ENCODE measurements around the gene SORCS2. TPM values are rescaled to one million over a fixed set of nuclear protein-coding genes. Genes with fewer than 3 reads are reported as not detected.

The SORCS2 gene
- total RNA-seq, 2 donors from 2014 or later, result not detected

DNA sequence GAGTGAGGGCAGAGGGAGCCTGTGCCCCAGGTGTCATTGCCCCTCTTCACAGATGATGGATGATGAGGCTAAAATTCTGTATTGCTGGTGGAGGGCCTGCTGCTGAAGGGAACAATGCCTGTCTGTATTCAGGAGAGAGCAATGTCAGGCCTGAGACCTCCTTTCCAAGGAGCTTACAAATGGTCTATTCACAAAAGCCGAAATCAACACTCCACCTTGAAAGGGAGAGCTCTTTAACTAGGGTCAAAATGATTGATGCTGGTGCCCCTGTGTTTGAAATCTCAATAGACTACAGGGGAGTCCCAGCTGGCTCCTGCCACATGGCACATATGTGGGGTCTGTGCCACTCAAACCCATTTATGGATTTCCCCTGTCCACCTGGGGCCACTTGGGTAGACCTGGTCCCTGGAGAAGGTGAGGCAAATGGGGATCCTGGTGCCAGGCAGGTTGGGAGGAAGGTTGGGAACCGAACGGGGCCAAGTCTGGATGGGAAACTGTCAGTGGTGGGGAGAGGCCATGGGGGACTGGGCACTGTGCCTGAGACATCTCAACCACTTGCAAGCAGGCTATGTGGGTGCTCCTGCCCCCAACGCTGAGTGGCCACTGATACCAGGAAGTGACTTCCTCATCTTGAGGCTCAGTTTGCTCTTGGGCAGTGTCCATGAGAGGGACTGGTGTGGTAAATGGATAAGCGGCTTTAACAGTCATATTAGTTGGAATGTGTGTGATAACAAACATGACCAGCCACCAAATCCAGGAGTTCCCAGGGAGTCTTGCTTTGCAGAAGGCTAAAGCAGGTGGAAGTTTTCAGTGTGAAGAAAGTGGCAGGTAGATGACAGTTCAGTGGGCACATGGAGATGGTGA lies 466.2 kb downstream of the SORCS2 start:
- no peaks in the 10 kb centered on the region for H3K9me3 ChIP-seq (ENCODE audit: control insufficient read depth, low read length, poor library complexity, severe bottlenecking)
- no peak for DNase-seq
- no peak for ATAC-seq
- H3K4me1 Mint-ChIP-seq, result no peaks in the 10 kb centered on the region
- no peak overlapping the region for H3K27ac Mint-ChIP-seq
- H3K27me3 Mint-ChIP-seq, result peaks cover 10% of the 10 kb centered on the region
- no peak overlapping the region for H3K4me3 Mint-ChIP-seq
- peaks cover 2% of the 10 kb centered on the region for H3K36me3 Mint-ChIP-seq (ENCODE audit: low read depth)

DNA sequence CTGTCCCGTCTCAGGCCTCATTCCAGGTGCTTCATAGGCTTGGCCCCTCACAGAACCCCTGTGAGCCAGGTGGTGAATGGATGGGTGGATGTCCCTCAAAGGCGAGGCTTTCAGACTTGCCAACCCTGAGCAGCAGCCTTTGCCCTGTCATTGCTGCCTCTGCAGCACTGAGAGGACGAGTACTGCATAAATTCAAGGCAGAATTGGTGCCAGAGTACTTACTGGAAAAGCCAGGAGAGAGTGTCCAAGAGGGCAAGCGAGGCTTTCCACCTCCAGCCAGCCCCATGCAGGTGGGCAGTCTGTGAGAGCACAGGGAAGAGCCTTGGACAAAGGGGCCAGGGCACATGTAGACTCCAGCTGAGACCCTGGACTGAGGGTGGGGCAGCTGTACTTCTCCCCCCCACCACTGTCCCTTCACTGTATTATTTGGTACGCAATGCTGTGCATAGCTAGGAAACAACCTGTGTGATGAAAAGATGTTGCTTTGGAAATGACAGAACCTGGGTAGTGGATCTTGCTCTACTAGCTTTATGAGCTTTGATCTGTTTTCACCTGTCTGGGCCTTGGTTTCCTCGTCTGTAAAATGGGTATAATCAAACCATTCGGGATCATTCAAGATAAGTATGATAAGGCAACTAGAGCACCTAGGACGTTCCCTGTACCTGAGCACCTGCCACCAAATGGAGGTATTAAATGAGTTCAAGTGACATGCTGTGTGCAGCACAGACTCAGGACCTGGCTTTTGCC lies 467.3 kb downstream of the SORCS2 start:
- DNase-seq (no peak), ATAC-seq (no peak)
- no peaks in the 10 kb centered on the region for H3K9me3 ChIP-seq (ENCODE audit: control insufficient read depth, low read length, poor library complexity, severe bottlenecking)
- Mint-ChIP-seq H3K27me3 (peaks cover 8% of the 10 kb centered on the region), H3K27ac (no peak overlapping the region), H3K4me3 (no peak overlapping the region), H3K4me1 (no peaks in the 10 kb centered on the region), H3K36me3 (ENCODE audit: low read depth) (peaks cover 2% of the 10 kb centered on the region)

DNA sequence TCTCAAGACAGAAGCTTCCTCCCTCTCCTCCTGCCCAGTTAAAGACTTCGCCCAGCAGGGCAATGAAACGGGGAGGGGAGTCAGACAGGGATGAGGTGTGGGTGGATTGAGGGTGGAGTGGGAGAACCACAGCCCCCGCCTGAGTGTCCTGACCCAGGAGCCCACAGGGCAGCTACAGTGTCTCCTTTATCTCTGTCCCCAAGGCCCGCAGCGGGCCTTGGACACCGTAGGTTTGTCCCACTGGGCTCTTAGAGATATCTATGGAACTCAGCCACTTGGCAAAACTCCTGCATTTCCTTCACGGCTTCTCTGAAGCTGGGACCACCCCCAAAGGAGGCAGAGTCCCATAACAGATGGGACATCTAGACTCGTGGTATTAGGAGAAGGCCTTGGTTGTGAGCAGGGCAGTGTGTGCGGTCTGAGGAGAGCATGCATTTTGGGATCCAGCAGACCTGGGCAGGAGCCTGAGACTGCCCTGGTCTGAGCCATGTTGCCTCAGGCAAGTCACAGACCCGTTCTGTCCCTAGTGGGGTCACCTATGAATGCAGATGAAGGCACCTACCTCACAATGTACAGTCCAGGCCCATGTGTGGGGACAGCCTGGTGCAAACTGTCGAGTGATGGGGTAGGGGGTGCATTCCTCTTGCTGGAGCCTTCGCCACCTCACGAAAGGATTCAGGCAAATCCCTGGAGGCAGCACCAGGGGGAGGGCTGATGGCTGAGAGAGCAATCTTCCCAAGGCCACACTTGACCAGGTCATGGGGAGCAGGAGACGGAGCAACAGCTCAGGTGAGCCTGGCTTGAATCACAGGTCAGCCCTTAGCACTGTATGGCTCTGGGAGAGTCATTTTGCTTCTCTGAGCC lies 468.1 kb downstream of the SORCS2 start:
- DNase-seq, result no peak
- H3K27me3 Mint-ChIP-seq, result peaks cover 2% of the 10 kb centered on the region
- H3K4me3 Mint-ChIP-seq, result no peak overlapping the region
- H3K36me3 Mint-ChIP-seq (ENCODE audit: low read depth), result no peaks in the 10 kb centered on the region
- peaks cover 2% of the 10 kb centered on the region for H3K4me1 Mint-ChIP-seq
- no peak for ATAC-seq
- no peaks in the 10 kb centered on the region for H3K9me3 ChIP-seq (ENCODE audit: control insufficient read depth, low read length, poor library complexity, severe bottlenecking)
- no peak overlapping the region for H3K27ac Mint-ChIP-seq

DNA sequence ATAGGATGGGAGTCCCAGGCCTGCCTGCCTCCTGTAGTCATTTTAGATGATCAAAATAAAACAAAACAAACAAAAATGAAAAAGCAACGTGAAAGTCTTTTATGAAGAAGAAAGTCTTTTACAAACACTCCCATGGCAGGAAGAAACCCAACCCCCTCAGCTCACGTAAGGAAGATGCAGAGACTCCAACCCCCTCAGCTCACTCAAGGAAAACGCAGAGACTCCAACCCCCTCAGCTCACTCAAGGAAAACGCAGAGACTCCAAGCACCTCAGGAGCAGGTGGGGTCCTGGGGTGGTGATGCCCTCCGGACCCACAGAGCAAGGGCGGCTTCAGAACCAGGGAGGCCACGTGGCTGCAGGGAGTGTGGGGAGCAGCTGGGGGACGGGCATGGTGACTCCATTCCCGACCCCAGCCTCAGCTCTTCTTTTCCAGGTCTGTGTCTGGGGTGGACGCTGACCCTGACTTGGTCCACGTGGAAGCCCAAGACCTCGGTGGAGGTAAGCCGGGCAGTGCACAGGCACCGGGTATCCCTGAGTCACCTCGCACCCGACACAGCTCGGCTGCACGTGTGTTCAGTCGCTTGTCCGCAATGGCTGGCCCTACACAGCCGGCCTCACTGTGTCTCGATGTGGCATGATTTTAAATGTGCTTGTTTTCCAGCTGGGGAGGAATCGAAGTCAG lies 468.9 kb downstream of the SORCS2 start:
- DNase-seq, result no peak
- Mint-ChIP-seq H3K4me1 (peaks cover 3% of the 10 kb centered on the region), H3K36me3 (ENCODE audit: low read depth) (no peaks in the 10 kb centered on the region)

DNA sequence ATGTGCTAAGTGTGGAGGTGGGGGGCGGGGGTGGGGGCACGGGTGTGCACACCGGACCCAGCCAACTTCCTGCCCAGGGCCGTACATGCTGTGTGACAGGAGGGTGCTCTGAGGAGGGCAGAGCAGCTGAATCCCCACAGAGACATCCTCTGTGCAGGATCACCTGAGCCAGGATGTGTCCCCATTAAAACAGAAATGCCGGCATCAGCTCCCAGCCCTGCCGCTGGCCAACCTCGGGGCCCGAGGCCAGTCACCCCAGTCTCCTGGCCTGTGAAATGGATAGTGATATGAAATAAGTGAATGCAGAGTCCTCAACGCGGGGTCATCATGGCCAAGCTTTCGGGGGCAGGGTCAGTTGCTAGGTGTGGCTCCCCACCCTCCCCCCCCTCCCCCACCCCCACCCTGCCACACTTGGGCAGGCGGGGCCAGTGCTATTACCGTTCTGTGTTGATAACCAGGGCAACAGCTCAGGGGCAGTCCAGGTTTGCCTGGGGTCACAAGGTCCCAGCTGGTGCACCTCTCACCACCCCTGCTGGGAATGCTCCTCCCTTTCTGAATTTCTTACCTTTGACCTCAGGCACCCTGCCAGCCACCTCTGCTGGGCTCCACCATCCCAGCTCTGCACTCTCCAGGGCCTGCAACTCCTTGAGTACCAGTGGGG lies 469.6 kb downstream of the SORCS2 start:
- Mint-ChIP-seq H3K4me3 (no peak overlapping the region), H3K27ac (no peak overlapping the region), H3K4me1 (peaks cover 3% of the 10 kb centered on the region), H3K27me3 (peaks cover 6% of the 10 kb centered on the region), H3K36me3 (ENCODE audit: low read depth) (no peaks in the 10 kb centered on the region)
- no peaks in the 10 kb centered on the region for H3K9me3 ChIP-seq (ENCODE audit: control insufficient read depth, low read length, poor library complexity, severe bottlenecking)
- DNase-seq (no peak), ATAC-seq (no peak)

More for the DNA sequence above, 468.9 kb downstream of the SORCS2 start:
- no peak overlapping the region for H3K27ac Mint-ChIP-seq
- H3K4me3 Mint-ChIP-seq, result no peak overlapping the region
- no peaks in the 10 kb centered on the region for H3K9me3 ChIP-seq (ENCODE audit: control insufficient read depth, low read length, poor library complexity, severe bottlenecking)
- no peak for ATAC-seq
- H3K27me3 Mint-ChIP-seq, result peaks cover 6% of the 10 kb centered on the region

DNA sequence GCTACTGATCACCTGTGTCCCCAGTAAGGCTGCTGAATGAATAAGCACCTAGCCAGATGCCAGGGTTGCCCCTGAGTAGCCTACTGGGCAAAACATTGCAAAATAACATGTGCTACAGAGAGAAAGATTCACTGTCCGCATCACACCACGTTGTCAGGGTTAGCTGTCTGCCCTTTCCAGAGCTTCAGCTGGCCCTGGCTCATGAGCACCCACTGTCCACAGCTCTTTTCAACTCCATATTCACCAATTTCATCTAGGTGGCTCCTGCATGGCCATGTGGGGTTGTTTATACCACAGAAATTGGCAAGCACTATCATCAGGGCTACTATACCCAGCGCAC lies 470.1 kb downstream of the SORCS2 start:
- peaks cover 6% of the 10 kb centered on the region for H3K27me3 Mint-ChIP-seq

DNA sequence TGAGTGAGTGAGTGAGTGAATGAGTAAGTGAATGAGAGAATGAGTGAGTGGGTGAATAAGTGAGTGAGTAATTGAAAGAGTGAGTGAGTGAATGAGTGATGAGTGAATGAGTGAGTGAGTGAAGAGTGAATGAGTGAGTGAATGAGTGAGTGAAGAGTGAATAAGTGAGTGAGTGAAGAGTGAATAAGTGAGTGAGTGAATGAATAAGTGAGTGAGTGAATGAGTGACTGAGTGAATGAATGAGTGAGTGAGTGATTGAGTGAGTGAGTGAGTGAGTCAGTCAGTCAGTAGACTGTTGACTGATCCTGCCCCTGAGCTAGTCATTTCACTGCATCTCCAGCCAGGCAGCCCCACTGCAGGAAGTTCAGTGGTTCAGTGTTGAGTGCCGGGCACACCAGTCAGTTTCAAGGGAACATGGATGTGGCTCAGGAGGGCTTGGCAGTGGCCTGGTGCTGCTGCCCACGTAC lies 470.8 kb downstream of the SORCS2 start:
- ATAC-seq, result no peak
- H3K27ac Mint-ChIP-seq, result no peak overlapping the region
- no peaks in the 10 kb centered on the region for H3K36me3 Mint-ChIP-seq (ENCODE audit: low read depth)
- H3K4me1 Mint-ChIP-seq, result peaks cover 3% of the 10 kb centered on the region
- H3K27me3 Mint-ChIP-seq, result peaks cover 6% of the 10 kb centered on the region
- no peaks in the 10 kb centered on the region for H3K9me3 ChIP-seq (ENCODE audit: control insufficient read depth, low read length, poor library complexity, severe bottlenecking)
- no peak for DNase-seq
- H3K4me3 Mint-ChIP-seq, result no peak overlapping the region

More for the DNA sequence above, 470.1 kb downstream of the SORCS2 start:
- no peaks in the 10 kb centered on the region for H3K36me3 Mint-ChIP-seq (ENCODE audit: low read depth)
- H3K9me3 ChIP-seq (ENCODE audit: control insufficient read depth, low read length, poor library complexity, severe bottlenecking), result no peaks in the 10 kb centered on the region
- ATAC-seq (no peak), DNase-seq (no peak)
- H3K4me1 Mint-ChIP-seq, result peaks cover 3% of the 10 kb centered on the region
- H3K4me3 Mint-ChIP-seq, result no peak overlapping the region
- H3K27ac Mint-ChIP-seq, result no peak overlapping the region

DNA sequence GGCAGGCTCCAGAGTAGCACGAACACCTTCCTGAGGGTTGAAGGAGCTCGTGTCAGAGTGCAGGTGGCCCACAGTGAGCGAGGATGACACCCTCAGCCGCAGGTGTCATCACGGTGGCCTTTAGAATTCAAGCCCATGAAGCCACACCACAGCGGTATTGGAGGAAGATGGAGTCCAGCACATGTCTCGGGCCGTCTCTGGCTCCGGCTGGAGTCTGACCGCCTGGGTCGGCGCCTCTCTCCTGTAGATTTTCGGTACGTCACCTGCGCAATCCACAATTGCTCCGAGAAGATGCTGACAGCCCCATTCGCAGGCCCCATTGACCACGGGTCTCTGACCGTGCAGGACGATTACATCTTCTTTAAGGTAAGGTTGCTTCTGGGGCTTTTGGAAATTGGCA lies 471.8 kb downstream of the SORCS2 start:
- no peaks in the 10 kb centered on the region for H3K9me3 ChIP-seq (ENCODE audit: control insufficient read depth, low read length, poor library complexity, severe bottlenecking)
- DNase-seq (no peak), ATAC-seq (no peak)
- no peaks in the 10 kb centered on the region for H3K36me3 Mint-ChIP-seq (ENCODE audit: low read depth)
- no peak overlapping the region for H3K4me3 Mint-ChIP-seq
- peaks cover 3% of the 10 kb centered on the region for H3K4me1 Mint-ChIP-seq
- H3K27me3 Mint-ChIP-seq, result peaks cover 6% of the 10 kb centered on the region
- no peak overlapping the region for H3K27ac Mint-ChIP-seq

DNA sequence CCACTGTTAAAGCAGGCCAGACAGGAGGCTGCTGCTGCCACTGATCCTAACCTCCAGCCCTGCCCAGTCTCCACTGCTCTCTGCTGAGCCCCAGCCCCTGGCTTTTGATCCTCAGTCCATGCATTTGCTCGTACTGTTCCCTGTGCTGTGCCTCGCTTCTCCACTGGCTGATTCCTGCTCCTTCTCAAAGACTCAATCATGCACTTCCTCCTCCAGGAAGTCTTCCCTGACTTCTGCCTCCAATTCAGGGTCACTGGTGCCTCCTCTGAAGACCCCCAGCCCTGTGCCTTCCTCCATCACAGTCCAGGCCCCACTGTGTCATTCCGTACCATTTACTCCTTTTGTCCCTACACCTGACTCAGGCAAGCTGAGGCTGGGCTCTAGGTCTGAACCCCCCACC lies 473.0 kb downstream of the SORCS2 start:
- Mint-ChIP-seq H3K36me3 (ENCODE audit: low read depth) (no peaks in the 10 kb centered on the region), H3K27ac (no peak overlapping the region), H3K4me3 (no peak overlapping the region), H3K4me1 (peaks cover 3% of the 10 kb centered on the region), H3K27me3 (peaks cover 6% of the 10 kb centered on the region)
- no peak for DNase-seq
- no peak for ATAC-seq
- H3K9me3 ChIP-seq (ENCODE audit: control insufficient read depth, low read length, poor library complexity, severe bottlenecking), result no peaks in the 10 kb centered on the region

DNA sequence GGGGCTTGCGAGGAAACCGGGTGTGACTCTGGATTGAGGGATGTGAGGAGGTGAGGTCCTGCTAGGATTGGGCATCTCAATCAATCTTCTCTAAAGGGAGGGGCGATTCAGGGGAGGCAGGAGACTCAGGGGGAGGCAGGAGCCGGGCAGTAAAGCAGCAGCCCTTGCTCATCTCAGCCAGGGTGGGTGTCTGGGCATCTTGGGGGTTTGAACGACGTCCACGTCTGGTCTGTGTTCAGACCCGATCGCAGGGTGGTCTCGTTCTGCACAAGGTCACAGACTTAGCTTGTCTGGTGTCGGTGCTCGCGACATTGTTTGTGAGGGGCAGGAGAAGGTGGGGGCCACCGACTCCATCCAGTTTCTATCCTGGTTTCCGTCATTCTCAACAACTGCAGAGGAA lies 473.7 kb downstream of the SORCS2 start:
- Mint-ChIP-seq H3K4me1 (peaks cover 3% of the 10 kb centered on the region), H3K36me3 (ENCODE audit: low read depth) (no peaks in the 10 kb centered on the region), H3K4me3 (no peak overlapping the region), H3K27ac (no peak overlapping the region), H3K27me3 (peaks cover 6% of the 10 kb centered on the region)
- no peak for DNase-seq
- no peaks in the 10 kb centered on the region for H3K9me3 ChIP-seq (ENCODE audit: control insufficient read depth, low read length, poor library complexity, severe bottlenecking)
- no peak for ATAC-seq

DNA sequence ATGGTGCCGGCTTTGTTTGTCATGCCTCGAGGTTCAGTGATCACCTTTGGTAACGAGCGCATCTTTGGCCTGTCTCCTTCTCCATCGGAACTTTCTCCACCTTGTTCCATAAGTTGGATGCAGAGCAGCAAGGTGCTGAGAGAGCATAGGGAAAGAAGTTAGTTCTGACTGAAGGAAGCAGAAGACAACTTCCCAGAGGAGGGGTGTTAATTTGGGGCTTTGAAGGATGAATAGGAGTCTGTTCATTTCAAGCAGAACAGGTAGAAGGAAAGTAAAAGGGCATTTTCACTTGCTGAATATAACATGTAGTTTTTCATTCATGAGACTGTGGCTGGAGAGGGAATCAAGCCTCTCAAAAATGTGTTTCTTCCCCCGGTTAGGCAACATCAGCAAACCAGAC lies 474.4 kb downstream of the SORCS2 start:
- DNase-seq (no peak), ATAC-seq (no peak)
- no peaks in the 10 kb centered on the region for H3K9me3 ChIP-seq (ENCODE audit: control insufficient read depth, low read length, poor library complexity, severe bottlenecking)
- Mint-ChIP-seq H3K4me3 (no peak overlapping the region), H3K4me1 (peaks cover 3% of the 10 kb centered on the region), H3K36me3 (ENCODE audit: low read depth) (no peaks in the 10 kb centered on the region), H3K27me3 (peaks cover 6% of the 10 kb centered on the region), H3K27ac (no peak overlapping the region)

DNA sequence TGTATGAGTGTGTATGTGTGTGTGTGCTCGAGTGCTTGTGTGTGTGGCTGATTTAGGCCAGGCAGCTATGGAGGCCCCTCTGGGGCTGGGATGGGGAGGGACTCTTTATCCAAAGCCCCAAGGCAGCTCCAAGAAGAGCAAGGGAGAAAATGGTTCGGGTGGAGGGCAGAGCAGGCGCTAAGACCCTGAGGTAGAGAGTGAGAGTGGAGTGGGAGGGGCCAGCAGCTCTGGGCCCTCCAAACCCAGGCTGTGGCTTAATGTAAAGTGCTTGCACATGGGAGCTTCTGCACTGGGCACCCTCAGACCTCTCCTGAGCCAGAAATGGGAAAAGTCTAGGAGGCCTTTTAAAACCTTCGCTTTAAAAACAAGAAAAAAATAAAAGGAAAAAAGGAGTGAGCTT lies 475.9 kb downstream of the SORCS2 start:
- H3K4me1 Mint-ChIP-seq, result peaks cover 3% of the 10 kb centered on the region
- H3K27ac Mint-ChIP-seq, result no peak overlapping the region
- H3K36me3 Mint-ChIP-seq (ENCODE audit: low read depth), result no peaks in the 10 kb centered on the region
- H3K4me3 Mint-ChIP-seq, result no peak overlapping the region
- DNase-seq (no peak), ATAC-seq (no peak)
- no peaks in the 10 kb centered on the region for H3K9me3 ChIP-seq (ENCODE audit: control insufficient read depth, low read length, poor library complexity, severe bottlenecking)
- peaks cover 14% of the 10 kb centered on the region for H3K27me3 Mint-ChIP-seq

Data from T-helper 17 cell (primary cell).